Measurements from ENCODE around the gene GDF10. TPM values are rescaled to one million over a fixed set of nuclear protein-coding genes. Genes with fewer than 3 reads are reported as not detected.

Gene GDF10
- total and polyA plus RNA-seq, 3 donors from 2014 or later = 17.7 to 47.3 (median 34.4) TPM

DNA sequence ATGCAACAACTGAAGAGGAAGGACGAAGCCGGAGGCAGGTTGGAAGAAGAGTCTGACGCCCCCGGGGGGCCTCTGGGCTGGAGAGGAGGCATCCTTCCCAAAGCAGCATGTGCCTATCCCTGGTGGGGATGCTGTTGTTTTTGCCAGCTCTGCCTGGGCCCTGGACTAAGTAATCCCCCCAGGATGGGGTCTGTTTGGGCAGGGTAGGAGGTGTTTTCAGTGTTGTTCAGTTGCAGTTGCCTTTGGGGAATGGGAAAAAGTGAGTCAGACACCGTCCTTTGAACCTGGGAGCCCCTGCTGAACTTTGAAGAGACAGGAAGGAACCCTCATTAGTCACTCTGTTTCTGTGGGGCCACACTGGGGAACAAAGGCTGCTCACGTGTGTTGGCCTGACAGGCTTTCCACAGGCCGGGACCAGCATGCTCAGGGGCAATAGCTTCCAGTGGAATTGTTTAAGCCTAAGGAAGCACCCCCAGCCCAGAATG, 35.2 kb upstream of the GDF10 start:
- WGBS, 2 donors = 83 to 86% methylated on average over 7 of the region's 7 CpGs
- no peak for DNase-seq
- Histone ChIP-seq H3K4me3 (no peak overlapping the region), H3K27me3 (no peaks in the 10 kb centered on the region), H3K36me3 (ENCODE audit: low read depth, missing control alignments) (no peaks in the 10 kb centered on the region), H3K27ac (no peak overlapping the region), H3K9me3 (no peaks in the 10 kb centered on the region), H3K4me1 (no peaks in the 10 kb centered on the region)
- intact Hi-C loops (cut with DNase I; ENCODE audit: low total_unique reads) = no loop called here
- TF ChIP-seq POLR2A (IDR thresholded peaks at IDR 0.05) = no peak
- TF ChIP-seq, protein P1, sequence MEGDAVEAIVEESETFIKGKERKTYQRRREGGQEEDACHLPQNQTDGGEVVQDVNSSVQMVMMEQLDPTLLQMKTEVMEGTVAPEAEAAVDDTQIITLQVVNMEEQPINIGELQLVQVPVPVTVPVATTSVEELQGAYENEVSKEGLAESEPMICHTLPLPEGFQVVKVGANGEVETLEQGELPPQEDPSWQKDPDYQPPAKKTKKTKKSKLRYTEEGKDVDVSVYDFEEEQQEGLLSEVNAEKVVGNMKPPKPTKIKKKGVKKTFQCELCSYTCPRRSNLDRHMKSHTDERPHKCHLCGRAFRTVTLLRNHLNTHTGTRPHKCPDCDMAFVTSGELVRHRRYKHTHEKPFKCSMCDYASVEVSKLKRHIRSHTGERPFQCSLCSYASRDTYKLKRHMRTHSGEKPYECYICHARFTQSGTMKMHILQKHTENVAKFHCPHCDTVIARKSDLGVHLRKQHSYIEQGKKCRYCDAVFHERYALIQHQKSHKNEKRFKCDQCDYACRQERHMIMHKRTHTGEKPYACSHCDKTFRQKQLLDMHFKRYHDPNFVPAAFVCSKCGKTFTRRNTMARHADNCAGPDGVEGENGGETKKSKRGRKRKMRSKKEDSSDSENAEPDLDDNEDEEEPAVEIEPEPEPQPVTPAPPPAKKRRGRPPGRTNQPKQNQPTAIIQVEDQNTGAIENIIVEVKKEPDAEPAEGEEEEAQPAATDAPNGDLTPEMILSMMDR (IDR thresholded peaks at IDR 0.05) = no peak

DNA sequence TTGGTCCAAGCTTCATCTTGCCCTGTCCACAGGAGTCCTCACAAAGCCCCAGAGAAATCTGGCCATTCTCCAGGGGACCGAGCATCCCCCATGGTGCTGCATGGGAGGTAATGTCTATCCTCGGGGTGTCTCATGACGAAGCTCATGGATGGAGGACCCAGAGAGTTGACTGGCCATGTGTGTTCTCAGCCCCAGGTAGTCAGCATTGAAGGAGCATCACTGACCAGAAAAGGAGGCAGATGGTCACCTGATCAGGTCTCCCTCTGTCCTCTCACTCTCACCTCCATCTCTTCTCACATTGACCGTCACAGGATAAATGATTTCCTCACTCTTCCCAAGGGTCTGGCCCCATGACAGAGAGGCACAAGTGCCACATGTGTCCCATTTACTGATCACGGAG, 33.4 kb upstream of the GDF10 start:
- H3K27me3 ChIP-seq = no peaks in the 10 kb centered on the region
- TF ChIP-seq POLR2A (IDR thresholded peaks at IDR 0.05) = no peak
- TF ChIP-seq, protein P1 (IDR thresholded peaks at IDR 0.05) = no peak

DNA sequence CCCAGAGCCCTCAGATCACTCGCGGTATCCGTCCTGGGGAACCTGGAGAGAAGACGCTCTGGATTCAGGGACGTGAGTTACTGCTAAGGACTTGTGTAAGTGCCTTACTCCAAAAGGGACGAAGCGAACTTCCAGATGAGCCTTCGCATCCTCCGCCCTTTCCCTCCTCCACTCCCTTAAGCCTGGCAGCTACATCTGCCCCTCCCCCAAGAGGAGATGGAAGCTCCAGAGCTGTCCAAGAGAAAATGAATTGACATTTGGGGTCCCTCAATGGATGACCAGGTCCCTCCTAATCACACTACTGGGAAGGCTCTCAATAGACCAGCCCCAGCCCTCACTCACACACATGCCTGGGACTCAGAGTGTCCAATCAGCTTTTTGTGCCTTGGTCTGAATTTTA, 31.3 kb upstream of the GDF10 start:
- Histone ChIP-seq H3K27ac (no peak overlapping the region), H3K4me3 (no peak overlapping the region), H3K9me3 (no peaks in the 10 kb centered on the region), H3K27me3 (no peaks in the 10 kb centered on the region), H3K4me1 (no peaks in the 10 kb centered on the region), H3K36me3 (ENCODE audit: low read depth, missing control alignments) (no peaks in the 10 kb centered on the region)
- intact Hi-C loops (cut with DNase I; ENCODE audit: low total_unique reads) = no loop called here
- WGBS, 2 donors = 68 to 80% methylated on average over 5 to 9 of the region's 9 CpGs
- TF ChIP-seq POLR2A (IDR thresholded peaks at IDR 0.05) = no peak
- TF ChIP-seq, protein P1 (IDR thresholded peaks at IDR 0.05) = no peak
- DNase-seq = no peak

More for the DNA sequence above, 33.4 kb upstream of the GDF10 start:
- 84 to 99% methylated on average over 4 to 5 of the region's 5 CpGs for WGBS, 2 donors
- DNase-seq = no peak
- Histone ChIP-seq H3K9me3 (no peaks in the 10 kb centered on the region), H3K4me3 (no peak overlapping the region), H3K4me1 (no peaks in the 10 kb centered on the region), H3K36me3 (ENCODE audit: low read depth, missing control alignments) (no peaks in the 10 kb centered on the region), H3K27ac (no peak overlapping the region)
- intact Hi-C loops (cut with DNase I; ENCODE audit: low total_unique reads) = no loop called here

DNA sequence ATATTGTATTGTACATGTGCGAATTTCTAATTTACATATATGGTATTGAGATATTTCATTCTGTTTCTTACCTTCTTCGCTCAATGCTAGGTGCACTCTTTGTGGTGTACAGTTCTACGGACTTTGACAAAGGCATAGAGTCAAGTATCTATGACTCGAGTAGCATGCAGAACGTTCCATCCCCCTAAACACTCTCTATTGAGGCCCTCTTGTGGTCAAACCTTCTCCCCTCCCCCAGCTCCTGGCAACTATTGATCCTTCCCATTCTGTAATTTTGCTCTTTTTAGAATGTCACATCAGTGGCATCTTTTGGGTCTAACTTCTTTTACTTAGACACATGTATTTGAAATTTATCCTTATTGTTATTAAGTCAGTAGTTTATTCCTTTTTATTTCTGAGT, 30.7 kb upstream of the GDF10 start:
- Histone ChIP-seq H3K4me1 (no peaks in the 10 kb centered on the region), H3K27ac (no peak overlapping the region), H3K4me3 (no peak overlapping the region), H3K27me3 (no peaks in the 10 kb centered on the region), H3K9me3 (no peaks in the 10 kb centered on the region), H3K36me3 (ENCODE audit: low read depth, missing control alignments) (no peaks in the 10 kb centered on the region)
- intact Hi-C loops (cut with DNase I; ENCODE audit: low total_unique reads) = no loop called here
- WGBS, 2 donors = 66 to 71% methylated on average over 5 of the region's 5 CpGs
- no peak for DNase-seq
- no peak for TF ChIP-seq POLR2A (IDR thresholded peaks at IDR 0.05)
- TF ChIP-seq, protein P1 (IDR thresholded peaks at IDR 0.05) = no peak

DNA sequence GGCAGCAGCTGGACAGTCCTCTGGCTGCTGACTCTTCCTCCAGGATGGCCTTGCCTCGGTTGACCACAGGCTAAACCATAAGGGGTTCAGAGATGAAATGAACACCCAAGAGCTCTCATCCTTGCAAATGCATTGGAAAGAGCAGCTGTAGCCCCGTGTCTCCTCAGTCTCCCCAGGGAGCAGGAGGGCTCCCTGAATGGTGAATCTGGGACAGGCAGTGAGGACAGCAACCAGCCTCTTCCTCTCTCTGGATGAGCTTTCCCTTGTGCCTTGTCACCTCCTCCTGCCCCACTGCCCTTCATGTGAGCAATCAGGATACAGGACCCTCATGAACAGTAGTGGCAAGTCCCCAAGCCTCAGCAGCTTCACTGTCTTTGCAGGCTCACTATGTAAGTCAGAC, 23.9 kb upstream of the GDF10 start:
- DNase-seq = no peak
- no peak for TF ChIP-seq POLR2A (IDR thresholded peaks at IDR 0.05)
- TF ChIP-seq, protein P1 (IDR thresholded peaks at IDR 0.05) = no peak
- Histone ChIP-seq H3K27ac (no peak overlapping the region), H3K36me3 (ENCODE audit: low read depth, missing control alignments) (no peaks in the 10 kb centered on the region), H3K27me3 (no peaks in the 10 kb centered on the region), H3K9me3 (no peaks in the 10 kb centered on the region), H3K4me1 (no peaks in the 10 kb centered on the region), H3K4me3 (no peak overlapping the region)
- intact Hi-C loops (cut with DNase I; ENCODE audit: low total_unique reads) = no loop called here
- WGBS, 2 donors = 84 to 93% methylated on average over 2 of the region's 2 CpGs

All from testis (tissue), 3 donors.